Mesenteric fat pad (tissue), 1 donor: Measurements from ENCODE around the gene UBR7. TPM values are rescaled to one million over a fixed set of nuclear protein-coding genes. Genes with fewer than 3 reads are reported as not detected.

ENCODE experiments used
- DNase-seq: peaks from one replicate; pipeline ENCODE4 v3.0.0-alpha.2; 2020; ENCODE audit warnings: low spot score
- total RNA-seq: library from RNA; stranded (reverse); fragmentation: NEBNext Ultra II Directional; extraction: Animal tissue kit (Norgen Biotek cat#: 25700); gene quantifications from one replicate; pipeline ENCODE4 v1.2.1, GENCODE V29; 2021
- donor health status: DM: yes; HTN: yes; CAD: no.

UBR7 gene
- total RNA-seq, 1 donor from 2014 or later = 12.9 TPM

- no peak for DNase-seq
Measured at GRCh38 chr14:93246534-93246933, 39.5 kb downstream of the UBR7 start.

- DNase-seq = no peak
Measured at GRCh38 chr14:93249128-93249831, 42.2 kb downstream of the UBR7 start.

- DNase-seq = no peak
Measured at GRCh38 chr14:93262446-93262845, 55.4 kb downstream of the UBR7 start.

- DNase-seq = no peak
Measured at GRCh38 chr14:93263416-93263815, 56.4 kb downstream of the UBR7 start.

GRCh38 chr14:93266127-93266526, 59.1 kb downstream of the UBR7 start:
- DNase-seq = no peak

GRCh38 chr14:93267149-93267711, 60.2 kb downstream of the UBR7 start:
- DNase-seq = no peak

GRCh38 chr14:93268406-93268805, 61.4 kb downstream of the UBR7 start:
- no peak for DNase-seq

- no peak for DNase-seq
Measured at GRCh38 chr14:93269341-93270068, 62.4 kb downstream of the UBR7 start.

- DNase-seq = no peak
Measured at GRCh38 chr14:93271111-93271510, 64.1 kb downstream of the UBR7 start.

GRCh38 chr14:93274055-93274806, 67.2 kb downstream of the UBR7 start:
- DNase-seq = no peak

GRCh38 chr14:93276031-93276716, 69.1 kb downstream of the UBR7 start:
- no peak for DNase-seq

Other genes starting within 250 kb of the UBR7 start
- gene ITPK1, start 91.3 kb upstream of the UBR7 start, total RNA-seq = 267 TPM
- 18.7 TPM for gene MOAP1, start 22.4 kb upstream of the UBR7 start, total RNA-seq
- gene LYSET, start 21.9 kb upstream of the UBR7 start, total RNA-seq = 24.1 TPM
- gene GON7, start 191 bp upstream of the UBR7 start, total RNA-seq = 7.4 TPM
- 29.6 TPM for gene BTBD7, start 125.8 kb downstream of the UBR7 start, total RNA-seq
- gene COX8C, start 139.9 kb downstream of the UBR7 start, total RNA-seq = not detected
- 0.13 TPM for gene UNC79, start 223.7 kb downstream of the UBR7 start, total RNA-seq